Heart left ventricle (tissue), 13 donors: ENCODE data around the gene KATNBL1.

Experiments used
- CTCF ChIP-seq, 12 donors: fragments of 200-600 bp; sonication (generic) in 4 of 12; IDR thresholded peaks; one replicate each; pipeline versions ENCODE4 v1.5.0 to v1.8.0; 2018 to 2022; ENCODE audit warnings: antibody characterized with exemption in 12 of 12, mild to moderate bottlenecking in 5 of 12
- POLR2A ChIP-seq, 2 donors: fragments of 450-650 bp; IDR thresholded peaks; one replicate each; pipeline ENCODE4 v1.6.1; 2017; ENCODE audit warnings: antibody characterized with exemption in 2 of 2, mild to moderate bottlenecking in 2 of 2, moderate library complexity in 2 of 2
- donor health status: ischemic (EF 13 %, LVEDD 7.1; RV severe dilation, severe dysfunction).
- donor health status: DM: no; HTN: yes; CAD: no.
- donor health status: DM: no; HTN: no; CAD: no.
- donor health status: ischemic (EF 25% LVEDD 6.9; RV normal size, moderate dysfunction).
- donor health status: ischemic (EF 25% LVEDD 5.7; RV mildly dilated, moderate dysfunction).
- donor health status: ischemic (EF 35%, LVEDD 5.7; RV mildly dilated, moderate dysfunction).
- donor health status: nonischemic (EF 11% LVEDD 7.7; RV severe dilation, severe dysfunction).
- donor health status: DM: yes; HTN: yes; CAD: no.
- donor health status: PGD.
- donor health status: ischemic (EF 29% LVEDD 5.4; RV normal size, mild dysfunction).
- donor health status: nonischemic (EF 23%, LVEDD 6.1; RV moderate dilation, normal function).

- TF ChIP-seq CTCF (IDR thresholded peaks at IDR 0.05) (no peak), POLR2A (IDR thresholded peaks at IDR 0.05) (no peak)
Observed at GRCh38 chr15:34114739-34115138, 95.2 kb downstream of the KATNBL1 start.
